HG02870 (cell line): Measurements from ENCODE around the gene ANGPTL5.
A peak's percentile ranks its signal among the peaks of the same experiment; 100 is the strongest.
"Not testable (repeated sequence)": the region's sequence is repeated elsewhere in the genome, so short reads cannot be mapped to it uniquely, and the experiment has no call there.

Experiments
- ATAC-seq: cut with Tn5 transposase; IDR thresholded peaks from one replicate; pipeline ENCODE4 v1.9.1; 2021; ENCODE audit warnings: mild to moderate bottlenecking, moderate library complexity; ENCODE audit not compliant: unreplicated experiment

The ANGPTL5 gene

DNA sequence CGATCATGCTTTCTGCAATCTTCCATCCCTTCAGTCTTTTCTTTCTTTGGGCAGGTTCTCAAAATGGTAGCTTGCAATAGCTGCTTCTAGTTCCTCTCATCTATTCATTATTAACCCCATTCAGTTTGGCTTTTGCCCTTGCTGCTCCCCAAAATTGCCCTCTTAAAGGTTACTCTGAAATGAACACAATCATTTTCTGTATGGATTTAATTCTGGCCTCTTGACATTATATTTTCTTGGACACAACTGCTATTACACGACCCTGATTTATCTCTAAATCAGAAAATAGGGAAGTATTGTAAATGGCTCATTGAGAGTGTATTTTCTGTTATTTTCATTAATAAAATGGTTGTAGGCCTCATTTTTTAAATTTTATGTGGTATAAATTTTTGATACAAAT is at the start of gene ANGPTL5:
ANGPTL5 (minus strand) TSS at position 101 of the 400 bp plus-strand sequence. CDS start 8,613 bp downstream, outside the sequence.
- ATAC-seq = no peak

- not testable (repeated sequence) for ATAC-seq
Observed at GRCh38 chr11:101964200-101964599, 47.9 kb upstream of the ANGPTL5 start.

GRCh38 chr11:101960231-101960630 is 43.9 kb upstream of the ANGPTL5 start:
- no peak for ATAC-seq

DNA sequence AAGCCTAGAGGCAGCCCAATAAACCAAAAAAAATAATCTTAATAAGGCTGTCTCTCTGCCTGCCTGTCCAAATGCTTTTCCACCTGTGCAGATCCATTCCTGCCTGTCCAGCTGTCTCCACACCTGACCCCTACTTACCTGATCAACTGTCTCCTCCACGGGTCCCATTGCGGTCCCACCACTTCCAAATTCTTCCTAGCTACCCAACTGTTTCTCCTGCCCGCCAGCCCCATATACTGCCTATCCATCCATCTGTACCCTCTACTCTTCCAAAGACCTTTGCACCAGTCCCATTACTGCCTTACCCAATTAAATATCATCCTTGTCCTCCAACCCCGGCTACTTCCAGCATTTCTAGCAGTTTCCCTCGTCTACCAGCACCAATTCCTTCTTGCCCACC is 39.4 kb upstream of the ANGPTL5 start:
- no peak for ATAC-seq

DNA sequence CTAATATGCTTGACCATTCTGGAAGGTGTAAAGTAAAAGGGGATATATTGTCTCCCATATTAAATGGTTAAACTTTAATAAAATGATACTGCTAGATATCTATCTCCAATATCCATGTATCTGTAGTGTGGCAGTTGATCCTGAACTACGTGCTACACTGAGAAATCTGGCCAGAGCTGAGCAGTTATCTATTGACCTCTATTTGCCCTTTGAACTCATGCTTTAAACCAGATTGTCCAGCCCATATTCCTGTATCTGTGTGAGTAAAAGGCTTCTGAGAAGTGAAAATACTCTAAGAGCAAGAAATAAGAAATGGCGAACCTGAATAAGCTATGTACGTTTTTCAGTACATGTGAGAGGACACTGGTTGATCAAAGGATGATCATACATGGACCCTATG is 39.0 kb upstream of the ANGPTL5 start:
- ATAC-seq = no peak

DNA sequence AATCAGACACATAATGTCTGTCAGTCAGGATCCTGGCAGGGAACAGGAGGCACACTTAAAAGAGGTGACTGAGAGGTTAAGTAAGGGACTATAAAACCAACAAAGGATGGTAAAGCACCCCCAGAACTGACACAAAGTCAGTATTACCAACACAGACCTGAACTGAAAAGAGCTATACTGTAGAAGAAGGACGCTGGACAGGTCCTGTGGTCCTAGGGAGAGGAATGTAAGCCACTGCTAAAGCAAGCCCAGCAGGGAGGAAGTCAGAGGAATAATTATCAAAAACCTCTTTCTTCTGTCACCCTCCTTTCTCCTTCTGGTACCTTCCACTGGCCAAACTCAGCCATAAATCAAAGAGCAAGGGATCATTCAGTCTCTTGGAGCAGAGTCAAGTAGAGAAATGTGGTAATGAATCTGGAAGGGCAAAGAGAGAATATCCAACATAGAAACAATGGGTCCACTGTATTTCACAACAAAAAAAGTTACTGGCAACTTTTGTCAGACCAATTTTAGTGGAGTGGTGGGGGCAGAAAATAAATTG is 33.4 kb upstream of the ANGPTL5 start:
- no peak for ATAC-seq

DNA sequence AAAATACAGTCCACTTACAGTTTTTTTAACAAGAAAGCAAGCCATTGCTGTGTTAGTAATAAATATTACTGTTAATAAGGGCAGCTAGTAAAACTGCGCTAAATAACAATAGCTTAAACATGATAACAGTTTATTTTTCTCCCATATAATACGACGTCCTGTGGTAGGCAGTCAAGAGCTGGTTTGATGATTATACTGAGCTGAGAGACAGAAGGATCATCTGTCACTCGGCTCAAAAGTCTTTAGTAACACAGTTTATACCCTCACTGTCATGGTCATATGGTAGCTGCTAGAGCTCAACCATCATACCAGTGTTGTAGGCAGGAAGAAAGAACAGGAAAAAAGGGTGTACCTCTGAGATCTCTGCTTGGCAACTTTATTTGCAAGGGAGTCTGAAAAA is 29.1 kb upstream of the ANGPTL5 start:
- ATAC-seq = no peak

DNA sequence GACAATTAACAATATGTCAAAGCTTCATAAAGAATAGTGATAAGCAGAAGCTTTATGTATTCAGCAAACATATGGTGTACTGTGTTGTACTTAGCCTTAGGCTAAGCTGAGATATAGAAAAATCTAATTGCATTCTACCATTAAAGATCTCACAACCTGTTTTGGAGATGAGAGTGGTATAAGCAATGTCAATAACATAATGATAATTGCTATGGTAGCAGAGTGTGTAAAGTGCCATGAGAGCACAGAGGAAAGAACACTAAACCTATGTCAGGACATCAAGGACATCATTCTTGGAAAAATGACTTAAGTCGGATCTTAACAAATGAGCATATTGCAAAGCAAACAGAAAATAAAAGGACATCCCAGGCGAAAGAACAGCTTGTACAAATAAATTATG is 28.6 kb upstream of the ANGPTL5 start:
- ATAC-seq = no peak

GRCh38 chr11:101940901-101941520 is 24.7 kb upstream of the ANGPTL5 start:
- no peak for ATAC-seq

DNA sequence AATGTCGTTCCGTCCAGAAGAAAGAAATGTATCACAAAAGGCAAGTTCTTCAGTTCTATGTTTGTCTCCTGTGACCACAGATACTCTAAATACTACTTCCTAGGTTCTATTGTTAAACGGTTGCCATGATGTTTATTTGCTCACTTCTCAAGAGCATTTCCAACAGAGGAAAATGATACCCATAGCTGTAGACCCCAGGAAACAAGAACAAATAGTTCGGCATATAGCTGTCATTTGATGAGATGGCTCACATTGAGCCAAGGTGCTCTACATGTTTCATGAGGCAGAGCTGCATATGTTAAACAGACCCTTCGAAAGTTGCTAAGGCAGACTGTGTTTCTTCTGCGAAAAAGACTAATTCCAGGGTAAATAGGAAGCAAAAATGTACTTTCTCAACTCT is 15.4 kb upstream of the ANGPTL5 start:
- ATAC-seq = no peak

GRCh38 chr11:101929294-101929915 is 13.1 kb upstream of the ANGPTL5 start:
- ATAC-seq = no peak

DNA sequence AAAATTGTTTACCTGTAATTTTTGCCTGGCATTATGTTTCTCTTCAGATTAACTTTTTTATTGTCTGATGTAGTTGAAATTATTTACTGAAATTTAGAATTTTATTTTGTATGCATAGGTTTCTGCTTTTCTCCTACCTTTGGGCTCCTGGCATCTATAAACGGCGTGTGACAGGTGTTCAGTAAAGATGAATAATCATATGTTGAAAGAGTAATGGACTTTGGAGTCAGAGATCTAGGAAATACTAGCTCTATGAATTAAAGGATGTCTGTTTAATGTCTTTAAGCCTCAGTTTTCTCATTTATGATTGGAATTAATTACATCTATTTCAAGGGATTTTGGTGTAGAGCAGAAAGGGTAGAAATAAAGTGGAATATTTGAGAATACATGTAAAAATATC is 7.2 kb upstream of the ANGPTL5 start:
- no peak for ATAC-seq

DNA sequence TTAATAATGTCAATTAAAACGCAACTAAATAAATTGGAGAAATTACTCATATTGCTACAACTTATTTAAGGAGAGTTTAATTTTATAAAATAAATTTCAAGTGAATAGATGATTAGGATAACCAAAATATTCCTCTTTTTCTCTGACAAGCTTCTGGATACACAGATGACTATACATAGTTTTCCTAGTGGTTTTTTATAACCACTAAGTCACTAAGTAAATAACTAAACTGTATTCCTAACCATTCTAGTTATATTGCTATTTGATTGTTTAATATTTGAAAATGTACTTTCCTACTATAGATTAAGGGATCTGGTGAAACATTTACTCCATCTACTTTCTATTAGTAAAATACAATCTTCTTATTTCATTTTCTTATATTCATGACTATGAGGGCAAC is 4.7 kb upstream of the ANGPTL5 start:
- ATAC-seq = no peak

DNA sequence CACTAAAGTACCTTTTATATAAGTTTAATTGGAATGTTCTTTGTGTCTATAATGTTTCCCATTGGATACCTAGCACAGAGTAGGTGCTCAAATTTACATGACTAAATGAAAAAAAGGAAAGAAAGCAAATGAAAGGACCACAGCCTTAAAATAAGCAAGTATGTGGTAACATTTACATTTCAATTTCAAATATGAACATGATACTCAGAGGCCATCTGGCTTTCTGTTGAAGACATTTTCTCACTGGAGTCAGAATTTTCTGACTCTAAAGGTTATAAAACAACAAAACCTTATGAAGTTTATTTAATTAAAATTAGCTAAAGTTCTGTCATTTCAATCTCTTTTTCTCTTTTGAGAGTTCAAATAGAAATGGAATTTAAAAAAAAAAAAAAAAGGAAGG is 904 bp upstream of the ANGPTL5 start:
- ATAC-seq = no peak

GRCh38 chr11:101915791-101916291 is 481 bp downstream of the ANGPTL5 start:
- peak; percentile 37 for ATAC-seq

DNA sequence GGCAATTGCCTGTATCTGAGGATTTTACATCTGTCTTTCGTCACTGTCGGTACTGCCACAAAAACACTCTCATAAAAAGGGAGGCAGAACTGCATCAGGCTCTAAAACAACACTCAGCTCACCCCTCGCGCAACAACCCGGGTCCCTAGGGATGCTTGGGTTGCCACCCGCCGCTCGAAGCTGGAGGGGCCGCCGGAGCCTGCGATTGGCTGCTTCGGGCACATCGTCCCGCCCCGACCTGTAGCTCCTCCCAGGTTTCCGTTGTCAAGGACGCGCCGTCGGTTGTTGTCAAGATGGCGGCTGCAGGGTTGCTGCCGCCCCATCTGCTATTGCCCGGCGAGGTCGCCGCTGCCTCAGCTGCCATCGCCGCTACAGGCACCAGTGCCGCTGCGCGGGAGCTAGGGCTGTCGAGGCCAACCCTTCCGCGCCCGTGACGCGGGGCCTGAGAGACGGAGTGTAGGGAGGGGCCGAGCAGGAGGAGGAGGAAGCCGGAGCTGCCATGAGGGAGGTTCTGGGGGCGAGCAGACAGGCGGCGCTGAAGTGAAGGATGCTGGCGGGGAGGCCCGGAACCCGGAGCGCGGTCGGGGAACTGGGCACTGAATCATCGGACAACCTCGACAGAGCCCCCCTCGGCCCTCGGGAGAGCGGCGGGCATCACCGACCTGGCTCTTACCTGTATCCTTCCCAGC is 1.4 kb downstream of the ANGPTL5 start, which contains the start of gene CEP126:
CEP126 (plus strand) TSS at position 273 of the 689 bp plus-strand sequence; CDS start at position 548, 275 bp downstream.
- ATAC-seq = peak; percentile 100

GRCh38 chr11:101914341-101914737 is 2.0 kb downstream of the ANGPTL5 start:
- ATAC-seq = no peak

DNA sequence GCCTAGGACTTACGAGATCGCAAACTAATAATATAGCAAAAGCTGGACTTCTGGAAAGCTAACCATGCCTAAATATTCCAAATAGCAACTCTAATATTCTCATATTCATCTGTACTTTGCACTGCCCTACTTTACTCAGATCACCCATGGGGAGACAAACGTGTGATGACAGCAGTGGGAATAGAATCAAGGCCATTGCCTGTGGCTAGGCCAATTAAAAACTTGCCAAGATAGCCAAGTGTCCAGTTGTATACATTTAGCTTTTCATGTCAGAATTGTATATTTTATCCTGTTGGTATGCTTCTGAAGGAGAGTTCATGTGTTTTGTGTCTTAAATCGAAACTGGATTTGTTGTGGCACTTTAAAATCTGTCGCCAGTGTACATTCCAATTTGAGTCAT is 2.7 kb downstream of the ANGPTL5 start:
- ATAC-seq = no peak

GRCh38 chr11:101912823-101913284 is 3.5 kb downstream of the ANGPTL5 start:
- no peak for ATAC-seq

GRCh38 chr11:101909087-101909486 is 7.2 kb downstream of the ANGPTL5 start:
- ATAC-seq = no peak

GRCh38 chr11:101907815-101908214 is 8.5 kb downstream of the ANGPTL5 start:
- ATAC-seq = no peak

DNA sequence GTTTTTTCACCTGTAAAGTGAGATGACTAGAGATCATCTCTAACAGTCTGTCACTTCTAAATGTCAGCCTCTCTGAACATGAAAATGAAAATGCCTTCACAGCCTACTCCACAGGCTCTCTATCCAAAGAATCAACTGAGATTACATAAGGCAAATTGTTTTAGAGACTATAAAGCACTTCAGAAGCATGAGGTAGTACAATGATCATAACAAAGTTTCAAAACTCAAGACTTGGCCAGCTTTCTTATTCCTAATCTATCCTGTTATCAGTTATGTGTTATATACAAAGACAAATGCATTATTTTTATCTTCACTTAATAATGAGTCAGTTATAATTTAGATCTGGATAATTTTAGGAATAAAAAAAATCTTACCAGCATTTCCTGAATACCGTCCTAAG is 21.8 kb downstream of the ANGPTL5 start:
- no peak for ATAC-seq
